Measurements from ENCODE around the gene C20orf204.

C20orf204 gene

GRCh38 chr20:64027981-64028685, 7.8 kb upstream of the C20orf204 start:
- DNase-seq = no peak

- DNase-seq = no peak
Measured at GRCh38 chr20:64029293-64030117, 6.5 kb upstream of the C20orf204 start.

GRCh38 chr20:64030371-64031134, 5.4 kb upstream of the C20orf204 start:
- DNase-seq = no peak

- DNase-seq = no peak
Measured at GRCh38 chr20:64031822-64032314, 4.1 kb upstream of the C20orf204 start.

GRCh38 chr20:64032706-64033624, 3.0 kb upstream of the C20orf204 start:
- no peak for DNase-seq

GRCh38 chr20:64033981-64034493, 1.9 kb upstream of the C20orf204 start:
- DNase-seq = no peak

- DNase-seq = peak; percentile 68
Measured at GRCh38 chr20:64035066-64035932, 683 bp upstream of the C20orf204 start.

GRCh38 chr20:64036346-64037198, 590 bp downstream of the C20orf204 start:
- DNase-seq = no peak

GRCh38 chr20:64037199-64037497, 1.2 kb downstream of the C20orf204 start:
- no peak for DNase-seq

GRCh38 chr20:64037498-64038213, 1.7 kb downstream of the C20orf204 start:
- DNase-seq = no peak

- no peak for DNase-seq
Measured at GRCh38 chr20:64038224-64038564, 2.2 kb downstream of the C20orf204 start.

- peak; percentile 66 for DNase-seq
Measured at GRCh38 chr20:64038565-64039292, 2.7 kb downstream of the C20orf204 start.

GRCh38 chr20:64039293-64040160, 3.5 kb downstream of the C20orf204 start:
- DNase-seq = no peak

- DNase-seq = no peak
Measured at GRCh38 chr20:64040231-64041039, 4.5 kb downstream of the C20orf204 start.

GRCh38 chr20:64041040-64041780, 5.2 kb downstream of the C20orf204 start:
- no peak for DNase-seq

- DNase-seq = no peak
Measured at GRCh38 chr20:64041781-64042053, 5.7 kb downstream of the C20orf204 start.
